Suprapubic skin (tissue), 4 donors: ENCODE data around the gene C1orf74. TPM values are rescaled to one million over a fixed set of nuclear protein-coding genes. Genes with fewer than 3 reads are reported as not detected.

Source experiments
- DNase-seq, 2 donors: peaks; one replicate each; pipeline ENCODE4 v3.0.0-alpha.2; 2019; ENCODE audit warnings: low spot score in 2 of 2
- H3K27ac ChIP-seq: fragments of 200-600 bp; sonication (generic); one replicate; pipeline ENCODE4 v1.5.1; 2019
- H3K27me3 ChIP-seq: fragments of 200-600 bp; sonication (generic); one replicate; pipeline ENCODE4 v1.5.1; 2019
- H3K36me3 ChIP-seq: fragments of 200-600 bp; sonication (generic); one replicate; pipeline ENCODE4 v1.5.1; 2019
- H3K4me1 ChIP-seq: fragments of 200-600 bp; sonication (generic); one replicate; pipeline ENCODE4 v1.5.1; 2019
- H3K4me3 ChIP-seq: fragments of 200-600 bp; sonication (generic); one replicate; pipeline ENCODE4 v1.5.1; 2019; ENCODE audit warnings: mild to moderate bottlenecking
- H3K9me3 ChIP-seq: fragments of 200-600 bp; sonication (generic); one replicate; pipeline ENCODE4 v1.5.1; 2019
- EP300 ChIP-seq: sonication (generic); formaldehyde crosslinking; IDR thresholded peaks from one replicate; pipeline ENCODE4 v1.6.1; 2017; ENCODE audit warnings: antibody characterized with exemption
- POLR2A ChIP-seq, 2 donors: fragments of 450-650 bp; IDR thresholded peaks; one replicate each; pipeline ENCODE4 v1.6.1; 2017; ENCODE audit warnings: antibody characterized with exemption in 2 of 2, mild to moderate bottlenecking in 2 of 2, moderate library complexity in 2 of 2
- POLR2AphosphoS5 ChIP-seq, 3 donors: sonication (generic); formaldehyde crosslinking; IDR thresholded peaks; one replicate each; pipeline ENCODE4 v1.6.1; 2017; ENCODE audit warnings: antibody characterized with exemption in 3 of 3
- WGBS: methylation state at CpG from one replicate; pipeline ENCODE4 v1.1.5; 2018; 5-methylcytosine and 5-hydroxymethylcytosine counted together
- total RNA-seq, 4 donors: library from RNA; depleted of rRNA; stranded (reverse); fragments of >200 nt; gene quantifications; one replicate each; pipeline ENCODE4 v1.1.0, GENCODE V29; 2016
- TF ChIP-seq, protein P1 (sequence below), 2 donors: fragments of 200-600 bp in 1 of 2; fragments of 450-650 bp in 1 of 2; sonication (generic) in 1 of 2; IDR thresholded peaks; one replicate each; pipeline ENCODE4 v1.5.1; 2016 to 2019; ENCODE audit warnings: antibody characterized with exemption in 2 of 2, mild to moderate bottlenecking in 1 of 2, moderate library complexity in 1 of 2

Gene C1orf74
- total RNA-seq, 4 donors from 2014 or later = 10.1 to 18.1 (median 15.1) TPM

DNA sequence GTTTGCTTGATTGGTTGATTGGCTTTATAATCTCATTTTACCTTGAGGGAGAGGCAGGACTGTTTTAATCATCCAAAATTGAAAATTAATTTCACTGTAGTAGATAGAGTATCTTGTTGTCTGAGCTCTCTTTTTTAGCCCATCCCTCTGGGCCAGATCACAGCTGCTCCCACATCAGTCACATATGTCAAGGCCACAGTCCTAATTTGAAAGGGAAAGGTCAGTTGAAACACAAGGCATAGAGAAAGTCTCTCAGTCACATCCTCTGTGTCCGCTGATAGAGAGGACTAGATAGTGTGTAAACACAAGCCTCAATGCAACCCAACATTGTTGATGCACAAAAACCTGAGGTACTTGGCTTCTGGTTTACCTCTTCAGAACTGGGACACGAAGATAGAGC lies 6.8 kb downstream of the C1orf74 start:
- no peak overlapping the region for H3K27ac ChIP-seq
- no peaks in the 10 kb centered on the region for H3K36me3 ChIP-seq
- WGBS = 96% methylated on average over 2 of the region's 2 CpGs
- DNase-seq = no peak
- no peaks in the 10 kb centered on the region for H3K4me1 ChIP-seq
- H3K4me3 ChIP-seq = no peak overlapping the region
- TF ChIP-seq, protein P1, sequence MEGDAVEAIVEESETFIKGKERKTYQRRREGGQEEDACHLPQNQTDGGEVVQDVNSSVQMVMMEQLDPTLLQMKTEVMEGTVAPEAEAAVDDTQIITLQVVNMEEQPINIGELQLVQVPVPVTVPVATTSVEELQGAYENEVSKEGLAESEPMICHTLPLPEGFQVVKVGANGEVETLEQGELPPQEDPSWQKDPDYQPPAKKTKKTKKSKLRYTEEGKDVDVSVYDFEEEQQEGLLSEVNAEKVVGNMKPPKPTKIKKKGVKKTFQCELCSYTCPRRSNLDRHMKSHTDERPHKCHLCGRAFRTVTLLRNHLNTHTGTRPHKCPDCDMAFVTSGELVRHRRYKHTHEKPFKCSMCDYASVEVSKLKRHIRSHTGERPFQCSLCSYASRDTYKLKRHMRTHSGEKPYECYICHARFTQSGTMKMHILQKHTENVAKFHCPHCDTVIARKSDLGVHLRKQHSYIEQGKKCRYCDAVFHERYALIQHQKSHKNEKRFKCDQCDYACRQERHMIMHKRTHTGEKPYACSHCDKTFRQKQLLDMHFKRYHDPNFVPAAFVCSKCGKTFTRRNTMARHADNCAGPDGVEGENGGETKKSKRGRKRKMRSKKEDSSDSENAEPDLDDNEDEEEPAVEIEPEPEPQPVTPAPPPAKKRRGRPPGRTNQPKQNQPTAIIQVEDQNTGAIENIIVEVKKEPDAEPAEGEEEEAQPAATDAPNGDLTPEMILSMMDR (IDR thresholded peaks at IDR 0.05) = no peak
- TF ChIP-seq EP300 = no peak
- TF ChIP-seq POLR2A (IDR thresholded peaks at IDR 0.05) = no peak
- no peak for TF ChIP-seq POLR2AphosphoS5 (IDR thresholded peaks at IDR 0.05)
- no peaks in the 10 kb centered on the region for H3K27me3 ChIP-seq
- H3K9me3 ChIP-seq = no peaks in the 10 kb centered on the region

DNA sequence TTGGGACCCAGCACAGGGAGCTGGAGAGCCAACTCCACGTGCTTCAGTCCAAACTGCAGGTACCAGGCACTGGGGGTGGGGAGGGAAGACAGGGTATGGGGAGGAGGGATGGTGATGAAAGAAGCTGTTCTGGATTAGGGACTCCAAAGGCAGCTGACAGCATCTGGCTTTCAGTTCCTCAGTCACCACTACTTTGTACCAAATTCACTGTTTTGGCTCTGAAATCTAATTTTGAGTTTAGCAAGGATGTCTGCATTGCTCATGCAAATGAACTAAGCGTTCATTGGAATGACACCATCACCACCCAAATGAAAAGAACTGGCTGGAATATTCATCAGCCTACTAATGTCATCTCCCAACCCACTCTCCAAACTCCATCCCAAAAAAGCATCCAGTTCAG lies 8.7 kb downstream of the C1orf74 start:
- Histone ChIP-seq H3K27me3 (no peaks in the 10 kb centered on the region), H3K4me1 (no peaks in the 10 kb centered on the region), H3K9me3 (no peaks in the 10 kb centered on the region), H3K27ac (no peak overlapping the region), H3K4me3 (no peak overlapping the region), H3K36me3 (no peaks in the 10 kb centered on the region)
- TF ChIP-seq, protein P1 (IDR thresholded peaks at IDR 0.05) = no peak
- TF ChIP-seq EP300 (no peak), POLR2A (IDR thresholded peaks at IDR 0.05) (no peak), POLR2AphosphoS5 (IDR thresholded peaks at IDR 0.05) (no peak)
- no peak for DNase-seq
- WGBS = 67% methylated on average over 2 of the region's 2 CpGs

DNA sequence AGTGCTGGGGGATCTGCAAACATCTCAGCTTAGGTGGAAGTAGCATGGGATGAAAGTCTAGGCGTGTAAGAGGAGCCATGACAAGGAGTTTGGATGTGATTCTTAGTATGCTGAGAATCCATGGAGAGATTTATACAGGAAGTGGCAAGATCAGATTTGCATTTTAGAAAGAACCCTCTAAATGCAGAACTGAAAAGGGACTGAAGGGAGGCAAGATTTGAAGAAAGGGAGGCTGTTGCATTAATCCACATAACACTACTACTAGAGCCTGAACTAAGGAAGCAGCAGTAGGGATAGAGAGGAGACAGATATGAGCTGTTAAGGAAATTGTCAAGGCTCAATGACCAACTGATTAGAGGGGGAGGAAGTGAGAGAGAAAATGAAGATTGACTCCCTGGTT lies 9.8 kb downstream of the C1orf74 start:
- H3K4me1 ChIP-seq = peaks cover 7% of the 10 kb centered on the region
- no peak for DNase-seq
- H3K27ac ChIP-seq = no peak overlapping the region
- H3K4me3 ChIP-seq = no peak overlapping the region
- H3K9me3 ChIP-seq = no peaks in the 10 kb centered on the region
- H3K27me3 ChIP-seq = no peaks in the 10 kb centered on the region
- H3K36me3 ChIP-seq = no peaks in the 10 kb centered on the region
- WGBS = 89% methylated on average over 1 of the region's 1 CpG
- TF ChIP-seq, protein P1 (IDR thresholded peaks at IDR 0.05) = no peak
- TF ChIP-seq POLR2A (IDR thresholded peaks at IDR 0.05) (no peak), POLR2AphosphoS5 (IDR thresholded peaks at IDR 0.05) (no peak), EP300 (no peak)

DNA sequence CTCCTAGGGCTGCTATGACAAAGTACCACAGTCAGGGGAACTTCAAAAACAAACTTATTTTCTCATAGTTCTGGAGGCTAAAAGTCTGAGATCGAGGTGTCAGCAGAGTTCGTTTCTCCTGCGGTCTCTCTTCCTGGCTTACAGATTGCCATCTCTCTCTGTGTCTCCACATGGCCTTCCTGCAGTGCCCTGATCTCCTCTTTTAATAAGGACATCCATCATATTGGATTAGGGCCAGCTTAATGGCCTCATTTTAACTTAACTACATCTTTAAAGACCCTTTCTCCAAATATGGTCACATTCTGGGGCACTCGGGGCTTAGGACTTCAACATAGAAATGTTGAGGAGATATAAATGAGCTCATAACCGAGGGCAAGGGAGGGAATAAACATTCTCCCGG lies 12.2 kb downstream of the C1orf74 start:
- Histone ChIP-seq H3K4me3 (no peak overlapping the region), H3K4me1 (peaks cover 18% of the 10 kb centered on the region), H3K27me3 (no peaks in the 10 kb centered on the region), H3K27ac (no peak overlapping the region), H3K9me3 (no peaks in the 10 kb centered on the region), H3K36me3 (no peaks in the 10 kb centered on the region)
- TF ChIP-seq POLR2A (IDR thresholded peaks at IDR 0.05) (no peak), EP300 (no peak), POLR2AphosphoS5 (IDR thresholded peaks at IDR 0.05) (no peak)
- TF ChIP-seq, protein P1 (IDR thresholded peaks at IDR 0.05) = no peak
- no peak for DNase-seq
- WGBS = 53% methylated on average over 6 of the region's 6 CpGs

DNA sequence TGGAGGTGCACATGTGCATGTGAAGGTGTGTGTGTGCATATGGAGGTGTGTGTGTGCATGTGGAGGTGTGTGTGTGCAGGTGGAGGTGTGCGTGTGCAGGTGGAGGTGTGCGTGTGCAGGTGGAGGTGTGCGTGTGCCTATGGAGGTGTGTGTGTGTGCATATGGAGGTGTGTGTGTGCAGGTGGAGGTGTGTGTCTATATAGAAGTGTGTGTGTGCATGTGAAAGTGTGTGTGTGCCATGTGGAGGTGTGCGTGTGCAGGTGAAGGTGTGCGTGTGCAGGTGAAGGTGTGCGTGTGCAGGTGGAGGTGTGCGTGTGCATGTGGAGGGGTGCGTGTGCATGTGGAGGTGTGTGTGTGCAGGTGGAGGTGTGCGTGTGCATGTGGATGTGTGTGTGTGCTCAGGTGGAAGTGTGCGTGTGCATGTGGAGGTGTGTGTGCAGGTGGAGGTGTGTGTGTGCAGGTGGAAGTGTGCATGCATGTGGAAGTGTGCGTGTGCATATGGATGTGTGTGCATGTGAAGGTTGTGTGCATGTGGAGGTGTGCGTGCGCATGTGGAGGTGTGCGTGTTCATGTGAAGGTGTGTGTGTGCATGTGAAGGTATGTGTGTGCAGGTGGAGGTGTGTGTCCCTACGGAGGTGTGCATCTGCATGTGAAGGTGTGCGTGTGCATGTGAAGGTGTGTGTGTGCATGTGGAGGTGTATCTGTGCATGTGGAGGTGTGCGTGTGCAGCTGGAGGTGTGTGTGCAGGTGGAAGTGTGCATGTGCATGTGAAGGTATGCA lies 13.5 kb downstream of the C1orf74 start:
- TF ChIP-seq, protein P1 (IDR thresholded peaks at IDR 0.05) = no peak
- Histone ChIP-seq H3K27ac (no peak overlapping the region), H3K4me1 (peaks cover 18% of the 10 kb centered on the region), H3K27me3 (no peaks in the 10 kb centered on the region), H3K4me3 (no peak overlapping the region), H3K9me3 (no peaks in the 10 kb centered on the region), H3K36me3 (no peaks in the 10 kb centered on the region)
- DNase-seq = no peak
- 92% methylated on average over 17 of the region's 17 CpGs for WGBS
